Endothelial cell of umbilical vein (primary cell): Measurements from ENCODE around the gene C14orf93. TPM values are rescaled to one million over a fixed set of nuclear protein-coding genes. Genes with fewer than 3 reads are reported as not detected.
A peak's percentile ranks its signal among the peaks of the same experiment; 100 is the strongest.
"Not testable (repeated sequence)": the region's sequence is repeated elsewhere in the genome, so short reads cannot be mapped to it uniquely, and the experiment has no call there.

Experiments used
- BruUV-seq: library from RNA; stranded (reverse); fragments of 400-500 nt; replicated peaks from 2 replicates; lab custom pipeline; 2021; lab: Mats Ljungman, UMichigan
- CTCF ChIA-PET: fragments of 300-600, 350-600 bp; sonication (Branson Sonifier 250); formaldehyde crosslinking; loops from one replicate; lab custom pipeline; 2021; ENCODE audit warnings: antibody characterized with exemption, inconsistent platforms; lab: Charles Lee
- POLR2A ChIA-PET: fragments of 300-600, 350-600 bp; sonication (Branson Sonifier 250); formaldehyde crosslinking; loops from one replicate; lab custom pipeline; 2021; ENCODE audit warnings: antibody characterized with exemption, inconsistent platforms; lab: Charles Lee
- DNase-seq: peaks from one replicate; pipeline ENCODE4 v3.0.0-alpha.2; 2011; ENCODE audit warnings: low read depth, low spot score
- FAIRE-seq: peaks from 2 replicates; lab custom pipeline; 2011; peaks lifted over from hg19 to GRCh38; lab: Jason Lieb, UNC
- H2AFZ ChIP-seq: 2 replicates; pipeline ENCODE4 v1.6.0; 2012; ENCODE audit warnings: low read depth, low read length, control low read depth, inconsistent platforms
- H3K27ac ChIP-seq: 2 replicates; pipeline ENCODE4 v1.5.1; 2011; ENCODE audit warnings: low read depth, mild to moderate bottlenecking, control low read depth, low read length, moderate library complexity; ENCODE audit not compliant: insufficient read depth
- H3K27me3 ChIP-seq, 2 experiments: 2 replicates each; pipeline versions ENCODE4 v1.6.0 to v1.6.1; 2011; ENCODE audit warnings: low read length in 2 of 2, mixed read lengths in 1 of 2; ENCODE audit not compliant: control insufficient read depth in 2 of 2, insufficient read depth in 2 of 2
- H3K36me3 ChIP-seq, 2 experiments: 2 replicates in 1 of 2; 3 replicates in 1 of 2; pipeline ENCODE4 v1.5.1; 2011; ENCODE audit warnings: low read length in 2 of 2, mild to moderate bottlenecking in 1 of 2, moderate library complexity in 1 of 2; ENCODE audit not compliant: control insufficient read depth in 2 of 2, insufficient read depth in 2 of 2; ENCODE audit errors: extremely low read depth in 1 of 2
- H3K4me1 ChIP-seq: 3 replicates; pipeline ENCODE4 v1.5.1; 2011; ENCODE audit warnings: mild to moderate bottlenecking, low read length; ENCODE audit not compliant: control insufficient read depth, insufficient read depth; ENCODE audit errors: extremely low read depth
- H3K4me2 ChIP-seq: 2 replicates; pipeline ENCODE4 v1.6.1; 2011; ENCODE audit warnings: low read length, control low read depth, mixed read lengths; ENCODE audit not compliant: insufficient read depth
- H3K4me3 ChIP-seq, 3 experiments: fragments of 200-600 bp in 1 of 3; sonication (generic), shearing (Covaris generic) in 1 of 3; replicated peaks in 1 of 3; 2 replicates each; pipeline ENCODE4 v1.5.1; 2011 to 2016; ENCODE audit warnings: control low read depth in 3 of 3, low read length in 3 of 3, mild to moderate bottlenecking in 2 of 3, inconsistent platforms in 1 of 3, low read depth in 1 of 3, moderate library complexity in 1 of 3; ENCODE audit not compliant: insufficient read depth in 1 of 3
- H3K79me2 ChIP-seq: 2 replicates; pipeline ENCODE4 v1.6.0; 2012; ENCODE audit warnings: low read length, inconsistent platforms; ENCODE audit not compliant: control insufficient read depth, insufficient read depth
- H3K9ac ChIP-seq: replicated peaks from 2 replicates; pipeline ENCODE3; 2011; ENCODE audit warnings: low read length, control low read depth; ENCODE audit not compliant: insufficient read depth; ENCODE audit errors: extremely low read depth
- H3K9me1 ChIP-seq: replicated peaks from 3 replicates; pipeline ENCODE4 v1.6.0; 2011; ENCODE audit warnings: mild to moderate bottlenecking, low read length; ENCODE audit not compliant: control insufficient read depth, insufficient read depth; ENCODE audit errors: extremely low read depth
- H3K9me3 ChIP-seq: replicated peaks from 2 replicates; pipeline ENCODE4 v1.5.1; 2012; ENCODE audit warnings: low read length, inconsistent platforms; ENCODE audit not compliant: control insufficient read depth, insufficient read depth
- H4K20me1 ChIP-seq: replicated peaks from 2 replicates; pipeline ENCODE3; 2011; ENCODE audit warnings: mild to moderate bottlenecking, low read length; ENCODE audit not compliant: control insufficient read depth, insufficient read depth; ENCODE audit errors: extremely low read depth
- EZH2 ChIP-seq: IDR thresholded peaks from 2 replicates; pipeline ENCODE4 v1.6.1; 2012; ENCODE audit warnings: borderline replicate concordance, low read depth, mild to moderate bottlenecking, moderate library complexity, low read length, inconsistent platforms; ENCODE audit not compliant: severe bottlenecking
- FOS ChIP-seq: IDR thresholded peaks from 2 replicates; pipeline ENCODE4 v1.6.1; 2011; ENCODE audit warnings: mild to moderate bottlenecking, low read length, moderate library complexity, borderline replicate concordance; ENCODE audit not compliant: insufficient read depth
- GATA2 ChIP-seq: IDR thresholded peaks from 2 replicates; pipeline ENCODE4 v1.7.0; 2011; ENCODE audit warnings: low read depth, mild to moderate bottlenecking, moderate library complexity, mixed read lengths, low read length; ENCODE audit not compliant: insufficient read length, insufficient read depth
- JUN ChIP-seq: IDR thresholded peaks from 2 replicates; pipeline ENCODE4 v1.6.1; 2011; ENCODE audit warnings: borderline replicate concordance, low read depth; ENCODE audit not compliant: insufficient read length, insufficient read depth
- MYC ChIP-seq: IDR thresholded peaks from one replicate; pipeline ENCODE4 v1.6.1; 2011; ENCODE audit warnings: mild to moderate bottlenecking, low read depth, low read length
- POLR2A ChIP-seq: IDR thresholded peaks from 2 replicates; pipeline ENCODE4 v1.6.1; 2012; ENCODE audit warnings: low read depth, mild to moderate bottlenecking, control low read depth, low read length
- POLR2AphosphoS5 ChIP-seq: IDR thresholded peaks from 2 replicates; pipeline ENCODE4 v1.6.1; 2012; ENCODE audit warnings: low read depth, mild to moderate bottlenecking, control low read depth, low read length, moderate library complexity; ENCODE audit not compliant: insufficient read depth
- dilution Hi-C: fragments of 300-500 bp; cut with MboI; formaldehyde crosslinking; loops from one replicate; pipeline ENCODE4 v1.15.0; 2019; ENCODE audit warnings: low sequenced_read_pairs; ENCODE audit not compliant: extremely low pct_ligation_motif_present
- intact Hi-C: fragments of 100-400 bp; cut with micrococcal nuclease; formaldehyde crosslinking; loops from one replicate; pipeline ENCODE4 v1.10.0; 2022
- polyA plus RNA-seq, 4 experiments: library from polyadenylated mRNA; depleted of rRNA in 3 of 4; stranded (reverse) in 3 of 4; unstranded in 1 of 4; fragments of >200 nt; gene quantifications; 2 replicates each; pipeline versions ENCODE4 v1.2.1 to v1.2.3, GENCODE V29; 2011 to 2012; ENCODE audit warnings: missing spikeins in 1 of 4
- total RNA-seq: library from RNA; stranded (reverse); gene quantifications from 2 replicates; pipeline ENCODE4 v1.2.3, GENCODE V29; 2021
- TF ChIP-seq, protein P1 (sequence below): IDR thresholded peaks from 2 replicates; pipeline ENCODE4 v1.6.1; 2011; ENCODE audit not compliant: insufficient read depth, insufficient read length
- TF ChIP-seq, protein P2 (sequence below), 2 donors: IDR thresholded peaks; 1 replicate in 1 of 2; 2 replicates in 1 of 2; pipeline ENCODE4 v1.5.1; 2011; ENCODE audit warnings: low read length in 2 of 2, mild to moderate bottlenecking in 2 of 2, moderate library complexity in 2 of 2, control low read depth in 1 of 2, inconsistent platforms in 1 of 2, low read depth in 1 of 2; ENCODE audit not compliant: insufficient read depth in 1 of 2; ENCODE audit errors: extremely low read depth in 1 of 2

The C14orf93 gene
- total and polyA plus RNA-seq, 2 donors (not counting 3 experiments of a cell fraction or from before 2014, with no cell fraction given), result 7.1 to 9.2 TPM

DNA sequence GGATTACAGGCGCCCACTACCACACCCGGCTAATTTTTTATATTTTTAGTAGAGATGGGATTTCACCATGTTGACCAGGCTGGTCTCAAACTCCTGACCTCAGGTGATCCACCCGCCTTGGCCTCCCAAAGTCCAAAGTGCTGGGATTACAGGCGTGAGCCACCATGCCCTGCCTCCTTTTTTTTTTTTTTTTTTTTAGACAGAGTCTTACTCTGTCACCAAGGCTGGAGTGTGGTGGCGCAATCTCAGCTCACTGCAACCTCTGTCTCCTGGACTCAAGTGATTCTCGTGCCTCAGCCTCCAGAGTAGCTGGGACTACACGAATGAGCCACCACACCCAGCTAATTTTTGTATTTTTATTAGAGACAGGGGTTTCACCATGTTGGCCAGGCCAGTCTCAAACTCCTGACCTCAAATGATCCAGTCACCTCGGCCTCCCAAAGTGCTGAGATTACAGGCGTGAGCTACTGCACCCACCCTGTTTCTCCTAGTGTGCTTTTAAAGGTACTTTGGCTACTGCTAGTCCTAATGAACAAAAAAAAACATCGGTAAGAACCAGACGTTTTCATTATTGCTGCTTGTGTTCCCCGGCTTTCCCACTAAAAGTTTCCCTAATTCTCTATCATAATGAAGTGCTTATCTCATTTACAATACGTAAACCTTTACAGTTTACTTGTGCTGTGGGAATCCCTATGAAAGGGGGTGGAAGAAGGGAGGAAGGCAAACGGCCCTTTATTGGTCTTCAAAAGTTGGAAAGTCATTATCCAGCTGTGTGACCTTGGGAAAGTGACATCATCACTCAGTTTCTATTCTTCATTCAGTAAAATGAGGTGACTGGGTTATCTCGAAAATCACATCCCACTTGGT lies 43.8 kb downstream of the C14orf93 start:
- POLR2A ChIA-PET, H3K9ac ChIP-seq, H3K27me3 ChIP-seq, H2AFZ ChIP-seq, H3K4me1 ChIP-seq, BruUV-seq, dilution Hi-C loops, H3K79me2 ChIP-seq, FAIRE-seq, intact Hi-C loops, H4K20me1 ChIP-seq, H3K9me1 ChIP-seq, H3K27ac ChIP-seq, H3K4me3 ChIP-seq, H3K9me3 ChIP-seq, H3K36me3 ChIP-seq: not testable (repeated sequence)
- peak; percentile 34 for TF ChIP-seq POLR2A
- peak overlapping the region; percentile 31 for H3K4me2 ChIP-seq
- peak; percentile 15 for DNase-seq
- CTCF ChIA-PET, result interaction anchor here (0.7 to 1.8 kb wide), 3 partner anchors 20 to 25 kb away, joined by 3 to 7 read pairs (median 4); no protein-coding TSS in a partner anchor

DNA sequence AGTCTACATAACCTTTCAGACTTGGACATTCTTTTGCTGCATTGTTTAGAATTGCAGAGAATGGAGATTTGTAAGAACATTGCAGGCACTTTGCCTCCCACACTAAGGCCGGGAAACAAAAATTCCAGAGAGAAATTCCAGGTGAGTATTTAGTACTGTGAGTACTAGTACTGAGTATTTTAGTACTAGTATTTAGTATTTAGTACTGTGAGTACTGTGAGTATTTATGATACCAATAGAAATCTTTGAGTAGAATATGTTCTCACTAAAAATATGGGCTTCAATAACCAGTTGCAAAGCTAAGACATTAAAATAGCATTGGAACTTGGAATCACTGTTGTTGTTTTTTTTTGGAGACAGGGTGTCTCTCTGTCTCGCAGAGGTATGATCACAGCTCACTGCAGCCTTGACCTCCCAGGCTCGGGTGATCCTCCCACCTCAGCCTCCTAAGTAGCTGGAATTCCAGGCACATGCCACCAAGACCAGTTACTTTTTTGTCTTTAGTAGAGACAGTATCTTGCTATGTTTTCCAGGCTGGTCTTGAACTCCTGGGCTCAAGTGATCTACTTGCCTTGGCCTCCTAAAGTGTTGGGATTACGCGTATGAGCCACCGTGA lies 47.8 kb downstream of the C14orf93 start:
- Histone ChIP-seq H3K4me1 (peaks cover 3% of the 10 kb centered on the region), H3K27me3 (no peaks in the 10 kb centered on the region), H3K9ac (no peak overlapping the region), H3K9me3 (no peaks in the 10 kb centered on the region), H3K79me2 (no peaks in the 10 kb centered on the region), H3K4me2 (no peak overlapping the region), H2AFZ (no peak overlapping the region), H3K9me1 (no peaks in the 10 kb centered on the region), H3K36me3 (no peaks in the 10 kb centered on the region), H4K20me1 (no peaks in the 10 kb centered on the region), H3K27ac (no peak overlapping the region), H3K4me3 (no peak overlapping the region)
- POLR2A ChIA-PET, result interaction anchor here (0.6 kb wide), 1 partner anchor 670 kb away, joined by 3 read pairs; no protein-coding TSS in a partner anchor
- dilution Hi-C loops, result no loop called here
- CTCF ChIA-PET, result interaction anchor here (1.4 to 1.7 kb wide), 2 partner anchors 24 to 106 kb away, joined by 5 to 10 read pairs; no protein-coding TSS in a partner anchor
- TF ChIP-seq GATA2 (no peak), POLR2AphosphoS5 (no peak), JUN (no peak), MYC (no peak), FOS (no peak), EZH2 (no peak), POLR2A (no peak)
- TF ChIP-seq, protein P1, sequence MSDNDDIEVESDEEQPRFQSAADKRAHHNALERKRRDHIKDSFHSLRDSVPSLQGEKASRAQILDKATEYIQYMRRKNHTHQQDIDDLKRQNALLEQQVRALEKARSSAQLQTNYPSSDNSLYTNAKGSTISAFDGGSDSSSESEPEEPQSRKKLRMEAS, result no peak
- TF ChIP-seq, protein P2, sequence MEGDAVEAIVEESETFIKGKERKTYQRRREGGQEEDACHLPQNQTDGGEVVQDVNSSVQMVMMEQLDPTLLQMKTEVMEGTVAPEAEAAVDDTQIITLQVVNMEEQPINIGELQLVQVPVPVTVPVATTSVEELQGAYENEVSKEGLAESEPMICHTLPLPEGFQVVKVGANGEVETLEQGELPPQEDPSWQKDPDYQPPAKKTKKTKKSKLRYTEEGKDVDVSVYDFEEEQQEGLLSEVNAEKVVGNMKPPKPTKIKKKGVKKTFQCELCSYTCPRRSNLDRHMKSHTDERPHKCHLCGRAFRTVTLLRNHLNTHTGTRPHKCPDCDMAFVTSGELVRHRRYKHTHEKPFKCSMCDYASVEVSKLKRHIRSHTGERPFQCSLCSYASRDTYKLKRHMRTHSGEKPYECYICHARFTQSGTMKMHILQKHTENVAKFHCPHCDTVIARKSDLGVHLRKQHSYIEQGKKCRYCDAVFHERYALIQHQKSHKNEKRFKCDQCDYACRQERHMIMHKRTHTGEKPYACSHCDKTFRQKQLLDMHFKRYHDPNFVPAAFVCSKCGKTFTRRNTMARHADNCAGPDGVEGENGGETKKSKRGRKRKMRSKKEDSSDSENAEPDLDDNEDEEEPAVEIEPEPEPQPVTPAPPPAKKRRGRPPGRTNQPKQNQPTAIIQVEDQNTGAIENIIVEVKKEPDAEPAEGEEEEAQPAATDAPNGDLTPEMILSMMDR (IDR thresholded peaks at IDR 0.05; ENCODE audit: extremely low read depth in 1 of 2, insufficient read depth in 1 of 2, low read depth in 1 of 2, low read length in 2 of 2), result no peak
- DNase-seq (no peak), FAIRE-seq (no peak)
- intact Hi-C loops, result no loop called here
- BruUV-seq, result no TSS peak
